A673 (cell line): ENCODE results near the gene THAP3. TPM values are rescaled to one million over a fixed set of nuclear protein-coding genes. Genes with fewer than 3 reads are reported as not detected.
"Not testable (repeated sequence)": the region's sequence is repeated elsewhere in the genome, so short reads cannot be mapped to it uniquely, and the experiment has no call there.

Experiments
- BruUV-seq: library from RNA; stranded (reverse); fragments of 400-500 nt; replicated peaks from 2 replicates; lab custom pipeline; 2021; lab: Mats Ljungman, UMichigan
- CTCF ChIA-PET: fragments of 300-600 bp; sonication (Branson Sonifier 250); formaldehyde crosslinking; loops from one replicate; lab custom pipeline; 2022; ENCODE audit warnings: antibody characterized with exemption; lab: Charles Lee
- POLR2A ChIA-PET: fragments of 300-600 bp; sonication (Branson Sonifier 250); formaldehyde crosslinking; loops from one replicate; lab custom pipeline; 2022; ENCODE audit warnings: antibody characterized with exemption; ENCODE audit not compliant: low non-redundant PET; lab: Charles Lee
- DNase-seq: peaks from one replicate; pipeline ENCODE4 v3.0.0-alpha.2; 2015; ENCODE audit warnings: low spot score
- H3K27ac ChIP-seq: fragments of 200-600 bp; sonication (generic); 2 replicates; pipeline ENCODE4 v1.5.1; 2016; ENCODE audit warnings: mixed run types, low read depth, mild to moderate bottlenecking, mixed read lengths, antibody characterized with exemption, low read length; ENCODE audit not compliant: poor library complexity, severe bottlenecking
- H3K27me3 ChIP-seq: fragments of 200-600 bp; sonication (generic); replicated peaks from 2 replicates; pipeline ENCODE4 v1.6.1; 2017; ENCODE audit warnings: mixed run types, low read depth, mild to moderate bottlenecking, mixed read lengths, antibody characterized with exemption, low read length; ENCODE audit not compliant: insufficient read depth, poor library complexity
- H3K36me3 ChIP-seq: fragments of 200-600 bp; sonication (generic); 2 replicates; pipeline ENCODE4 v1.6.1; 2016; ENCODE audit warnings: mixed run types, mild to moderate bottlenecking, mixed read lengths, antibody characterized with exemption, low read length; ENCODE audit not compliant: insufficient read depth, poor library complexity, severe bottlenecking
- H3K4me1 ChIP-seq: fragments of 200-600 bp; sonication (generic); 2 replicates; pipeline ENCODE4 v1.6.1; 2017; ENCODE audit warnings: mixed run types, mild to moderate bottlenecking, mixed read lengths, antibody characterized with exemption, low read length; ENCODE audit not compliant: insufficient read depth, poor library complexity, severe bottlenecking
- H3K4me3 ChIP-seq: fragments of 200-600 bp; sonication (generic); 2 replicates; pipeline ENCODE4 v1.5.1; 2016; ENCODE audit warnings: low read depth, mixed run types, mild to moderate bottlenecking, mixed read lengths, low read length; ENCODE audit not compliant: poor library complexity, severe bottlenecking
- H3K9me3 ChIP-seq: fragments of 200-600 bp; sonication (generic); 2 replicates; pipeline ENCODE4 v1.6.1; 2016; ENCODE audit warnings: mixed run types, low read depth, mild to moderate bottlenecking, mixed read lengths, antibody characterized with exemption, low read length; ENCODE audit not compliant: poor library complexity, severe bottlenecking
- CTCF ChIP-seq: fragments of 300-800, 200-600 bp; sonication (generic); conservative IDR thresholded peaks from 2 replicates; pipeline ENCODE4 v1.5.1; 2017; ENCODE audit warnings: low read depth, mild to moderate bottlenecking, antibody characterized with exemption, low read length, moderate library complexity, mixed read lengths
- EZH2 ChIP-seq: fragments of 200-600 bp; sonication (generic); IDR thresholded peaks from 2 replicates; pipeline ENCODE4 v1.6.1; 2017; ENCODE audit warnings: borderline replicate concordance, low read depth, mild to moderate bottlenecking, mixed read lengths, antibody characterized with exemption, low read length; ENCODE audit not compliant: poor library complexity, severe bottlenecking
- intact Hi-C: fragments of 100-400 bp; cut with micrococcal nuclease; formaldehyde crosslinking; loops from one replicate; pipeline ENCODE4 v1.10.0; 2022; ENCODE audit not compliant: unreplicated experiment
- total RNA-seq: library from RNA; stranded (reverse); gene quantifications from 2 replicates; pipeline ENCODE4 v1.2.3, GENCODE V29; 2021

Gene THAP3
- total RNA-seq, 1 experiment from 2014 or later: 23.6 TPM

- DNase-seq: no peak
- ChIA-PET POLR2A (no interaction called here), CTCF (no interaction called here)
- no peaks in the 10 kb centered on the region for H3K27me3 ChIP-seq
- intact Hi-C loops: no loop called here
- H3K4me1 ChIP-seq: no peaks in the 10 kb centered on the region
- peaks cover 57% of the 10 kb centered on the region for H3K36me3 ChIP-seq
- no peak overlapping the region for H3K4me3 ChIP-seq
- BruUV-seq: no TSS peak
- no peak overlapping the region for H3K27ac ChIP-seq
- H3K9me3 ChIP-seq: no peaks in the 10 kb centered on the region
- TF ChIP-seq EZH2 (no peak), CTCF (no peak)
Measured at GRCh38 chr1:6596886-6597776, 27.5 kb upstream of the THAP3 start.

GRCh38 chr1:6597777-6598131 is 26.9 kb upstream of the THAP3 start:
- TF ChIP-seq EZH2 (no peak), CTCF (no peak)
- Histone ChIP-seq H3K27ac (no peak overlapping the region), H3K9me3 (no peaks in the 10 kb centered on the region), H3K27me3 (no peaks in the 10 kb centered on the region), H3K4me1 (no peaks in the 10 kb centered on the region), H3K36me3 (peaks cover 56% of the 10 kb centered on the region), H3K4me3 (no peak overlapping the region)
- BruUV-seq: no TSS peak
- ChIA-PET POLR2A (no interaction called here), CTCF (no interaction called here)
- intact Hi-C loops: no loop called here
- no peak for DNase-seq

- DNase-seq: no peak
- peaks cover 43% of the 10 kb centered on the region for H3K36me3 ChIP-seq
- no peak overlapping the region for H3K4me3 ChIP-seq
- H3K4me1 ChIP-seq: peaks cover 11% of the 10 kb centered on the region
- no peaks in the 10 kb centered on the region for H3K9me3 ChIP-seq
- CTCF ChIA-PET: no interaction called here
- intact Hi-C loops: no loop called here
- H3K27me3 ChIP-seq: no peaks in the 10 kb centered on the region
- POLR2A ChIA-PET: no interaction called here
- H3K27ac ChIP-seq: no peak overlapping the region
- no peak for TF ChIP-seq EZH2
- no peak for TF ChIP-seq CTCF
- no TSS peak for BruUV-seq
Measured at GRCh38 chr1:6599141-6599975, 25.3 kb upstream of the THAP3 start.

- H3K27me3 ChIP-seq, H3K9me3 ChIP-seq, intact Hi-C loops, BruUV-seq, CTCF ChIA-PET, DNase-seq, POLR2A ChIA-PET: not testable (repeated sequence)
- H3K4me1 ChIP-seq: peaks cover 11% of the 10 kb centered on the region
- peak overlapping the region; percentile 75 for H3K27ac ChIP-seq
- H3K4me3 ChIP-seq: peak overlapping the region; percentile 89
- peaks cover 41% of the 10 kb centered on the region for H3K36me3 ChIP-seq
Measured at GRCh38 chr1:6599991-6600390, 24.7 kb upstream of the THAP3 start.
